Subcutaneous adipose tissue (tissue), 4 donors: Measurements from ENCODE around the gene LRRN3. TPM values are rescaled to one million over a fixed set of nuclear protein-coding genes. Genes with fewer than 3 reads are reported as not detected.

Source experiments
- total RNA-seq, 4 donors: library from RNA; depleted of rRNA; stranded (reverse); fragments of >200 nt; gene quantifications; one replicate each; pipeline ENCODE4 v1.1.0, GENCODE V29; 2016
- TF ChIP-seq, protein P1 (sequence below): fragments of 450-650 bp; IDR thresholded peaks from one replicate; pipeline ENCODE4 v1.5.1; 2016; ENCODE audit warnings: low read depth, mild to moderate bottlenecking, control low read depth, antibody characterized with exemption, moderate library complexity

The LRRN3 gene
- total RNA-seq, 4 donors from 2014 or later: 1.7 to 3.4 (median 2.2) TPM

DNA sequence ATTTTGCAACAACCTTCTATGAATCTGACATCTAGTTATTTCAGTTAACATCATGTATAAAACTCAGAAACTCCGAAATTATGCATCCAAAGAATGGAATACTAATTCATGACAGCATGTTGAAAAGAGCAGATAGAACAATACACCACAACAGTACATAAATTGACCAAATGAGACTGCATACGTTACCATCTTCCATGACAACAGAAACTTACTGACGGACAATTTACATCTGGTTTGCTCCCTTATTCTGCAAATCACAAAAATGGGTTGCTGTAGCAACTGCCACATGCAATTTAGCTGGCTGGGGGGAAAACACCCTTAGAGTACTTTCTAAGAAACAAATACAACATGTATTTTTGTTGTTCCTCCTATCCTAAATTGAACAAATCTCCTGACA lies 14.3 kb downstream of the LRRN3 start:
- TF ChIP-seq, protein P1, sequence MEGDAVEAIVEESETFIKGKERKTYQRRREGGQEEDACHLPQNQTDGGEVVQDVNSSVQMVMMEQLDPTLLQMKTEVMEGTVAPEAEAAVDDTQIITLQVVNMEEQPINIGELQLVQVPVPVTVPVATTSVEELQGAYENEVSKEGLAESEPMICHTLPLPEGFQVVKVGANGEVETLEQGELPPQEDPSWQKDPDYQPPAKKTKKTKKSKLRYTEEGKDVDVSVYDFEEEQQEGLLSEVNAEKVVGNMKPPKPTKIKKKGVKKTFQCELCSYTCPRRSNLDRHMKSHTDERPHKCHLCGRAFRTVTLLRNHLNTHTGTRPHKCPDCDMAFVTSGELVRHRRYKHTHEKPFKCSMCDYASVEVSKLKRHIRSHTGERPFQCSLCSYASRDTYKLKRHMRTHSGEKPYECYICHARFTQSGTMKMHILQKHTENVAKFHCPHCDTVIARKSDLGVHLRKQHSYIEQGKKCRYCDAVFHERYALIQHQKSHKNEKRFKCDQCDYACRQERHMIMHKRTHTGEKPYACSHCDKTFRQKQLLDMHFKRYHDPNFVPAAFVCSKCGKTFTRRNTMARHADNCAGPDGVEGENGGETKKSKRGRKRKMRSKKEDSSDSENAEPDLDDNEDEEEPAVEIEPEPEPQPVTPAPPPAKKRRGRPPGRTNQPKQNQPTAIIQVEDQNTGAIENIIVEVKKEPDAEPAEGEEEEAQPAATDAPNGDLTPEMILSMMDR: no peak

DNA sequence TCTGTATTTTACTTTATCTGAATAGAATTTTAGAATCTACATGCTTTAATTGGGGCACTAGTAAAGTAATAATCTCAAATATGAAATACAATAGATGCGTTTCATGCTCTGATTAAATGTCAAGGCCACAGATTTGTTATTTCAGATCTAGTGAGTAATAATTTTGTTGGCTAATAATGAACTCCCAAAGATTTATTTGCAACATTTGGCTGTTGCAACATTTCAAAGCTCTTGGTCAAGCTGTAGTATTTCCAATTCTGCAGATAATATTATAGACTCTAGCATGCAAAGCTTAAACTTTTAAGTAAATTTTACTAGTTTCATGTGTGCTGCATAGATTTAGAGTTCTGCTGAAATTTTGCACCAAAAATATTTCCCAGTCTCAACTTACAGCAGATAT lies 16.7 kb downstream of the LRRN3 start:
- TF ChIP-seq, protein P1: no peak

DNA sequence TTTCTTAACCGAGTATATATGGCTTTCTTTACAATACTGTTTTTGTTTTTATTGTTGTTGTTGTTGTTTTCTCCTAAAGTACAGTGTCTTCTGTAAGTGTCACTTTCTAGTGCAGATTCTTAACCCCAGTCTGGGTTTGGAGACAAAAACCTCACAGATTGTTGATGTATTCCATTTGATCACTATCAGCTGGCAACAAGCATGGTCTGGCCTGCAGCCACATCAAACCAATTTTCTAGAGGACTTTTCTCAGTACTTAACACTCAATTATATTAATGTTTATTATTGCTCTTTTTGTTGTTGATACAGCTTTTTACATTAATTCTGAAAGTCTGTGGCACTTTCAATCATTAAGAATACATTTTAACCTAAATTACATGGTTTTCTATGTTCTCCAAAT lies 17.1 kb downstream of the LRRN3 start:
- TF ChIP-seq, protein P1: no peak

DNA sequence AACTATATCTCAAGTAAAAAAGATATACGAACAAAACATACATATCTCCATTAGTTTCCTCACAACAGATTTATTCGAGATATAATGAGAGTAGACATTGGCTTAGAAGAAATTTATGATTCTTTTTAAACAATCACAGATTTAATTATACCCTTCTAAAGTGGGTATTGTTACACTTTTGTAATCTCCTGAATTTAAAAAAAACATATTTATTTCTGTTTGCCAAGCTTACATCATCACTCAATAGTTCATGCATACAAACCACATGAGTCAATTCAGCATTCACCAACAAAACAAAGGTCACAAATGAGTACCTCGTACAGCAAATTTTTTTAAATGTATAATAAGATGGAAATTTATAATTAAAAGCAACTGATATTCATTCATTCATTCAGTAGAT lies 17.6 kb downstream of the LRRN3 start:
- TF ChIP-seq, protein P1: no peak

DNA sequence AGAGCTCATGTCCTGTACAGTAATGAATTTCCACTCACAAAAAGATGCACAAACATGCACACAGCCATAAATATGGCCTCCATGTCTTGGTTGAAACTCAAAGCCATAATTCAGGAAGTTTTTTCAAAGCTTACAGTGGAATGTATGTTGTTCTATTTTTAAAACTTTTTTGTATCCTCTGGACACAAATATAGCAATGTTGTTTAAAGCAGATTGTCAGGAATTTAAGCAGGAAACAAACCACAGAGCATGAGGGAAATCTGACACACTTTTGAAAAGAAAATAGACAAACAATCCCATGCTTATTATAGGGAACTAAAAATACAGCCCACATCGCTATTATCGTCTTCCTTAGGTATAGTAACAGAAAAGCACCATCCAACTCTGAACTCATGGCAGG lies 21.5 kb downstream of the LRRN3 start:
- TF ChIP-seq, protein P1: no peak

DNA sequence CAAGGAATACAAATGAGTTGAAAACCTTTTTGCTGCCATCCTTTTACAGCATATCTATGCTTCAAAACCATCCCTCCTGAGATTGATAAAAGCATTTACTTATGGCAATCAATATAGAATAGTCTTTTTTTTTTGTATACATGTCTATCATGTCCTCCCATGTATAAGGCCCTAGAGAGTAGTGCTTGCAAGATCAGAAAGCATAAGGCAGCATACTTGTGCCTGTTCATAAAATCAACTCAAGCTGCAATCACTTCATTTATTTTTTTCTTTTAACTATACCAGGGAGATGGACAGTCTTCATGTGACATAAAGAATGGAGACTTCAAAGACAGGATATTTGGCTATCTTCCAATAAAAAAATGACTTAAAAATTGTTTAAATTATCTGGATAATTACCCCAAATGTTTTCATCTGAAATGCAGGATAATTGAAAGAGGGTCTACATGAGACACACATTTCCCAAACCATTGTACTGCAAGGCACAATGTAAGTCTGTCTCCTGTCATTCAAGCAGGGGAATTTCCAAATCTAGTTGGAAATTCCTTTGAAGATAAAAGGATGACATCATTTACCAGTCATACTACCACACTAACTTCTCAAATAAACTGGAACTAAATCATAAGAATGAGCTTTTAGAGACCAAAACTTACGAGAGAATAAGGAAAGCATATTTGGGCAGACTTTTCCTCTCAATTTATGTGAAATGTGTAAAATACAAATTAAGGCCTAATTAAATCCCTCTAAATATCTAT lies 22.5 kb downstream of the LRRN3 start:
- TF ChIP-seq, protein P1: no peak

DNA sequence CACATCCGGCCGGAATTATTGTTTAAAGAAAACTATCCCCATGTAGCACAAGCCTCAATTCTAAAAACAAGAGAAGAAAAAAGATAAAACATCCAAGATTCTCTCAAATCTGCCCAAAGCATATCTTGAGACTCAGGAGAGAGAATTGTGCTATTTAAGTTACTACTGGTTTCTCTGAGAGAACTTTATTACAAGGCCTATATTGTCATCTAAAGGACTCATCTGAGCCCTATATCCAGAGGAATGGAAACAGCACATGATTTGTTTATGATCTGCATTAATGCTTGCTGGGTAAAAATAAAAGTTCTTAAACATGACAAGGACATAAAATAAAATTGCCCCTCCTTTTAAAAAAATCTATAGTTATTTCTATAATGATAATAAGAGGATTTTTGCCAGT lies 25.0 kb downstream of the LRRN3 start:
- TF ChIP-seq, protein P1: no peak
